GM19463 (cell line): ENCODE measurements around the gene NUDT5.
"Not testable (repeated sequence)": the region's sequence is repeated elsewhere in the genome, so short reads cannot be mapped to it uniquely, and the experiment has no call there.

Experiments used
- ATAC-seq: cut with Tn5 transposase; IDR thresholded peaks from one replicate; pipeline ENCODE4 v1.9.1; 2021; ENCODE audit warnings: mild to moderate bottlenecking, moderate library complexity; ENCODE audit not compliant: unreplicated experiment

NUDT5 gene

GRCh38 chr10:12195603-12196506, at the start of gene NUDT5, which contains the start of gene CDC123:
Gene NUDT5 (minus strand): TSS chr10:12195891. CDS start chr10:12186291, 9,600 bp downstream.
Gene CDC123 (plus strand): TSS chr10:12196188. CDS start chr10:12196246, 58 bp downstream.
- ATAC-seq = peak; percentile 86

GRCh38 chr10:12243864-12244620, 48.4 kb upstream of the NUDT5 start:
- no peak for ATAC-seq

GRCh38 chr10:12241810-12242529, 46.3 kb upstream of the NUDT5 start:
- ATAC-seq = peak; percentile 60

GRCh38 chr10:12238821-12239220, 43.1 kb upstream of the NUDT5 start:
- ATAC-seq = no peak

GRCh38 chr10:12237265-12238220, 41.9 kb upstream of the NUDT5 start:
- no peak for ATAC-seq

GRCh38 chr10:12235796-12236195, 40.1 kb upstream of the NUDT5 start:
- no peak for ATAC-seq

- no peak for ATAC-seq
Observed at GRCh38 chr10:12235116-12235694, 39.5 kb upstream of the NUDT5 start.

DNA sequence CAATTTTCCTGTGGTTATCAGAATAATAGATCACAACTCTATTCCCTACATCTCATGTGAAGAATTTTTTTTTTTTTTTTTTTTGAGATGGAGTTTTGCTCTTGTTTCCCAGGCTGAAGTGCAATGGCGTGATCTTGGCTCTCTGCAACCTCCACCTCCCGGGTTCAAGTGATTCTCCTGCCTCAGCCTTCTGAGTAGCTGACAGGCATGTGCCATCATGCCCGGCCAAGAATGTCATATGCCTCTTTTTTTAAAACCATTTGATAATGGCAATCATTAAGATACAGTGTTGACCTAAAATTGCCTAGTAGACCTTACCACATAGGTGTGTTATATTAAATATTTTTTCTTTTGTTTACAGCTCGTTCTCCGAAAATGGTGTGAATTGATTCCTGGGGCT, 39.0 kb upstream of the NUDT5 start:
- not testable (repeated sequence) for ATAC-seq

- ATAC-seq = no peak
Observed at GRCh38 chr10:12228851-12229250, 33.2 kb upstream of the NUDT5 start.

- not testable (repeated sequence) for ATAC-seq
Observed at GRCh38 chr10:12226438-12226837, 30.7 kb upstream of the NUDT5 start.

DNA sequence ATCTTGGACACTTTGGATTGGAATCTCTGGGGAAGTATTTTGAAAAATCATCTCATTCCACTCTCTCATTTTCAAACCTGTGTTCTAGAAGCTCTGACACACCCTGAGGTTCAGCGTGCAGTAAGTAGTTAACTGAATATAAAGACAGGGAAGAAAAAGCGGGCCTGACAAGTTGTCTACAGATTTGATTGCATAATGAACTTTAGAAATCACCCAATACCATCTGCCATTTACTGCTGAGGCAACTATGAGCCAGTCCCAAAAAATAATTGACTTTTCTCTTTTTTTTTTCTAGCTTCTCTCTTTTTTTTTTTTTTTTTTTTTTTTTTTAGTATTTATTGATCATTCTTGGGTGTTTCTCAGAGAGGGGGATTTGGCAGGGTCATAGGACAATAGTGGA, 29.8 kb upstream of the NUDT5 start:
- ATAC-seq = no peak

- ATAC-seq = no peak
Observed at GRCh38 chr10:12221323-12222298, 25.9 kb upstream of the NUDT5 start.

- ATAC-seq = no peak
Observed at GRCh38 chr10:12218991-12219390, 23.3 kb upstream of the NUDT5 start.

DNA sequence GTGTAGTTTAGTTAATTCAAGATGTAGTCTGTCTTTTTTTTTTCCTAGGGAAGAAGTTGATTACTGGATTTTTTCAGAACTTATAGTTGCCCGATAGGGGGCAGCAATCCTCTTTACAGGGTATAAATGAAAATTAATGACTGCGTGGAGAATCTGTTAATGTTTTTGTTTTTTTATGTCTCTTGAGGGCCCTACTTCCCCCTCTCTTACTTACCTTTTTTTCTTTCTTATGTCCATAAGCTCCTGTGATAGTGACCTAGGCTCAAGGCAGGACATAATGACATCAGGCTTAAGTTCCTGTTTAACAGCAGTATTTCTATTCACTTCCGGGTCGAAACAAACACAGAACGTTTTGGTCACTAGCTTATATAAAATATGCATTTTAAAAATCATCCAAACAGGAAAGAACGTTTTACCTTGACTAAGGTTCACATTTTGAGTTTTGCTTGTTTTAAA, 19.1 kb upstream of the NUDT5 start:
- no peak for ATAC-seq

DNA sequence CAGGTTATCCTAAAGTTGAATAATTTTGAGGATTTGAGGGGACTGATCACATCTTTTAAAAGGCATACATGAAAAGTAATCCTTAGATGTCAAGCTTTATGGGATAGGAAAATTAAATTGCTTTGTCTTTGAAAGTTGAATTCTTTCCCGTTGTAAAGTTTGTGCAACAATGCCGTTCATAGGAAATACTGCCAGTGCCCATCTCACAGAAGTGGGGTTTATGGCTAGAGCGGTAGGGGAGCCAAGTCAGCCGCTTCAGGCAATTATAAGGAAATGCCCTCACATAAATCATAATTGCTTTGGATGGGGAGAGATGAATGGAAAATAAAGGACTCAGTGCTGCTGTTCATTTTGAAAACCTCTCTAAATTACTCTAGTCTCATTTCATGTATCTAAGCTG, 18.4 kb upstream of the NUDT5 start:
- ATAC-seq = no peak

GRCh38 chr10:12213621-12214020, 17.9 kb upstream of the NUDT5 start:
- ATAC-seq = no peak

GRCh38 chr10:12212454-12212853, 16.8 kb upstream of the NUDT5 start:
- no peak for ATAC-seq

- ATAC-seq = no peak
Observed at GRCh38 chr10:12208460-12208859, 12.8 kb upstream of the NUDT5 start.
